Measurements from ENCODE around the gene KCNJ16. TPM values are rescaled to one million over a fixed set of nuclear protein-coding genes. Genes with fewer than 3 reads are reported as not detected.

Gene KCNJ16
- total and polyA plus RNA-seq, 9 of the 15 experiments (the other 6 are each of a cell fraction or from before 2014, with no cell fraction given): 0.01 to 0.75 (median 0.07) TPM; not detected in 4

DNA sequence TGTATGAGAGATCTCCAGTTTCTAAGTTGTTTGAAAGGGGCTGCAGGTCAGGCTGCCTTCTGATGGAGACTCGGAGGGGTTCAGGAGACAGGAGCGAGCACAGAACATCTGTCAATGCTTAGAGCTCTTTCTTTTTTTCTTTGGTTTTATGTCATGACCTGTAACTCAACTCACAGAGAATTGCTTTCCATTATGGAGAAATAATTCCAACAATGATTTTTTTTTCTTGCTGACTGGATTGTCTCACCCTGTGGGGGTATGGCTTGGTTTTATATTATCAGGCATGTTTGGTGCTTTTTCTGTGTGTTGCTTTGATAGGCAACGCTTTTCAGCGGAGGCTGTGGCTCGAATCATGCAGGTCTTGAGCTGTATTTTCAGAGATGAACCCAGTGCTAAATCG, 83.6 kb downstream of the KCNJ16 start:
- no peaks in the 10 kb centered on the region for H3K9me3 ChIP-seq (replicated peaks; ENCODE audit: control insufficient read depth, insufficient read depth, low read depth, low read length)
- no peak for DNase-seq (ENCODE audit: extremely low read depth in 1 of 4, low spot score in 3 of 4)
- TF ChIP-seq, protein P1, sequence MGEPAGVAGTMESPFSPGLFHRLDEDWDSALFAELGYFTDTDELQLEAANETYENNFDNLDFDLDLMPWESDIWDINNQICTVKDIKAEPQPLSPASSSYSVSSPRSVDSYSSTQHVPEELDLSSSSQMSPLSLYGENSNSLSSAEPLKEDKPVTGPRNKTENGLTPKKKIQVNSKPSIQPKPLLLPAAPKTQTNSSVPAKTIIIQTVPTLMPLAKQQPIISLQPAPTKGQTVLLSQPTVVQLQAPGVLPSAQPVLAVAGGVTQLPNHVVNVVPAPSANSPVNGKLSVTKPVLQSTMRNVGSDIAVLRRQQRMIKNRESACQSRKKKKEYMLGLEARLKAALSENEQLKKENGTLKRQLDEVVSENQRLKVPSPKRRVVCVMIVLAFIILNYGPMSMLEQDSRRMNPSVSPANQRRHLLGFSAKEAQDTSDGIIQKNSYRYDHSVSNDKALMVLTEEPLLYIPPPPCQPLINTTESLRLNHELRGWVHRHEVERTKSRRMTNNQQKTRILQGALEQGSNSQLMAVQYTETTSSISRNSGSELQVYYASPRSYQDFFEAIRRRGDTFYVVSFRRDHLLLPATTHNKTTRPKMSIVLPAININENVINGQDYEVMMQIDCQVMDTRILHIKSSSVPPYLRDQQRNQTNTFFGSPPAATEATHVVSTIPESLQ (CRISPR knock-in tag; IDR thresholded peaks at IDR 0.05): no peak
- TF ChIP-seq HMG20A (CRISPR knock-in tag; conservative IDR thresholded peaks at IDR 0.05): no peak
- TF ChIP-seq, protein P2, sequence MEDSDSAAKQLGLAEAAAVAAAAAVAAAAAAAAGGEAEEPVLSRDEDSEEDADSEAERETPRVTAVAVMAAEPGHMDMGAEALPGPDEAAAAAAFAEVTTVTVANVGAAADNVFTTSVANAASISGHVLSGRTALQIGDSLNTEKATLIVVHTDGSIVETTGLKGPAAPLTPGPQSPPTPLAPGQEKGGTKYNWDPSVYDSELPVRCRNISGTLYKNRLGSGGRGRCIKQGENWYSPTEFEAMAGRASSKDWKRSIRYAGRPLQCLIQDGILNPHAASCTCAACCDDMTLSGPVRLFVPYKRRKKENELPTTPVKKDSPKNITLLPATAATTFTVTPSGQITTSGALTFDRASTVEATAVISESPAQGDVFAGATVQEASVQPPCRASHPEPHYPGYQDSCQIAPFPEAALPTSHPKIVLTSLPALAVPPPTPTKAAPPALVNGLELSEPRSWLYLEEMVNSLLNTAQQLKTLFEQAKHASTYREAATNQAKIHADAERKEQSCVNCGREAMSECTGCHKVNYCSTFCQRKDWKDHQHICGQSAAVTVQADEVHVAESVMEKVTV (CRISPR knock-in tag; IDR thresholded peaks at IDR 0.05): no peak
- TF ChIP-seq, protein P3, sequence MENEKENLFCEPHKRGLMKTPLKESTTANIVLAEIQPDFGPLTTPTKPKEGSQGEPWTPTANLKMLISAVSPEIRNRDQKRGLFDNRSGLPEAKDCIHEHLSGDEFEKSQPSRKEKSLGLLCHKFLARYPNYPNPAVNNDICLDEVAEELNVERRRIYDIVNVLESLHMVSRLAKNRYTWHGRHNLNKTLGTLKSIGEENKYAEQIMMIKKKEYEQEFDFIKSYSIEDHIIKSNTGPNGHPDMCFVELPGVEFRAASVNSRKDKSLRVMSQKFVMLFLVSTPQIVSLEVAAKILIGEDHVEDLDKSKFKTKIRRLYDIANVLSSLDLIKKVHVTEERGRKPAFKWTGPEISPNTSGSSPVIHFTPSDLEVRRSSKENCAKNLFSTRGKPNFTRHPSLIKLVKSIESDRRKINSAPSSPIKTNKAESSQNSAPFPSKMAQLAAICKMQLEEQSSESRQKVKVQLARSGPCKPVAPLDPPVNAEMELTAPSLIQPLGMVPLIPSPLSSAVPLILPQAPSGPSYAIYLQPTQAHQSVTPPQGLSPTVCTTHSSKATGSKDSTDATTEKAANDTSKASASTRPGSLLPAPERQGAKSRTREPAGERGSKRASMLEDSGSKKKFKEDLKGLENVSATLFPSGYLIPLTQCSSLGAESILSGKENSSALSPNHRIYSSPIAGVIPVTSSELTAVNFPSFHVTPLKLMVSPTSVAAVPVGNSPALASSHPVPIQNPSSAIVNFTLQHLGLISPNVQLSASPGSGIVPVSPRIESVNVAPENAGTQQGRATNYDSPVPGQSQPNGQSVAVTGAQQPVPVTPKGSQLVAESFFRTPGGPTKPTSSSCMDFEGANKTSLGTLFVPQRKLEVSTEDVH (IDR thresholded peaks at IDR 0.05; ENCODE audit: low read depth, partially characterized antibody): no peak
- no peak for TF ChIP-seq ZFP36 (IDR thresholded peaks at IDR 0.05; ENCODE audit: low read depth, low read length, partially characterized antibody)
- no peak for TF ChIP-seq PRPF4 (IDR thresholded peaks at IDR 0.05; ENCODE audit: insufficient read depth, low read depth, low read length, poor library complexity, severe bottlenecking)
- no peak for TF ChIP-seq CSDE1 (IDR thresholded peaks at IDR 0.05)
- no peak for TF ChIP-seq SNRNP70 (optimal IDR thresholded peaks at IDR 0.05; ENCODE audit: low read depth, low read length)
- ChIA-PET CTCF (ENCODE audit: low intra/inter-chr PET ratio) (no interaction called here), POLR2A (interaction anchor here (0.5 kb wide), 1 partner anchor 74 kb away, joined by 3 read pairs; no protein-coding TSS in a partner anchor)
- no peak overlapping the region for H3K4me2 ChIP-seq (ENCODE audit: insufficient read depth, low read length)
- no peaks in the 10 kb centered on the region for H3K79me2 ChIP-seq (ENCODE audit: control insufficient read depth, insufficient read depth, low read length)
- 1% methylated on average over 6 of the region's 6 CpGs for WGBS (ENCODE audit: insufficient coverage, low coverage, missing lambda C conversion rate)
- intact Hi-C loops (cut with micrococcal nuclease) (no loop called here), in situ Hi-C loops (cut with MboI) (no loop called here)
- no peaks in the 10 kb centered on the region for H4K20me1 ChIP-seq (replicated peaks; ENCODE audit: control insufficient read depth, insufficient read depth, low read length)
- BruUV-seq (replicated peaks): no TSS peak
- H2AFZ ChIP-seq (ENCODE audit: low read depth, low read length): no peak overlapping the region
- no peak overlapping the region for H3K4me3 ChIP-seq
- no peak overlapping the region for H3K27ac ChIP-seq (ENCODE audit: extremely low read depth, low read depth, low read length)
- H3K9ac ChIP-seq (ENCODE audit: insufficient read depth in 1 of 2, low read depth in 2 of 2, low read length in 2 of 2): no peak overlapping the region
- no peaks in the 10 kb centered on the region for H3K27me3 ChIP-seq (ENCODE audit: control insufficient read depth in 2 of 2, insufficient read depth in 2 of 2, low read length in 2 of 2)
- H3K36me3 ChIP-seq (ENCODE audit: control insufficient read depth, insufficient read depth, low read length): no peaks in the 10 kb centered on the region
- H3K4me1 ChIP-seq (replicated peaks in 1 of 2; ENCODE audit: control insufficient read depth in 2 of 2, insufficient read depth in 2 of 2, low read length in 2 of 2): no peaks in the 10 kb centered on the region
- FAIRE-seq: no peak
- H3K9me1 ChIP-seq (ENCODE audit: control insufficient read depth, insufficient read depth, low read length): no peaks in the 10 kb centered on the region
- no peak for ATAC-seq
